GM21737 (cell line): Measurements from ENCODE around the gene CNBP.
"Not testable (repeated sequence)": the region's sequence is repeated elsewhere in the genome, so short reads cannot be mapped to it uniquely, and the experiment has no call there.

ENCODE experiments used
- ATAC-seq: cut with Tn5 transposase; IDR thresholded peaks from one replicate; pipeline ENCODE4 v1.9.1; 2021; ENCODE audit warnings: mild to moderate bottlenecking, moderate library complexity; ENCODE audit not compliant: unreplicated experiment

Gene CNBP

DNA sequence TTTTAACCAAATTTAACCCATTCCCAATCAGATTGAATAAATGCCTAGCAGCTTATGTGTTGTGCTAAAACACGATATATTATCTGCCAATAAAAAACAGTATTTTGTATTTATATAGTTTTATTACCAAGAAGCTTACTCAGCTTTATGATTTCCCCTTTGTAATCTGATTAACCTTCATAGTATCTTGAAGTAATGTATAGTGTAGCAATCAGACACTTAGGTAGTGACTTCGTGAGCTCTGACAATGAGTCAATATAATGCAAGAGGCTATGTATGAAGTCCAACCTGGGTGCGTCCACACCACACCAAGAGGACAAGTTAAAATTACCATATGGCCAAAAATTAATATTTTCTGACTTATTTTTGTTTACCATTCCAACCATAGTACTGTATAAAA is 2.1 kb upstream of the CNBP start:
- no peak for ATAC-seq

DNA sequence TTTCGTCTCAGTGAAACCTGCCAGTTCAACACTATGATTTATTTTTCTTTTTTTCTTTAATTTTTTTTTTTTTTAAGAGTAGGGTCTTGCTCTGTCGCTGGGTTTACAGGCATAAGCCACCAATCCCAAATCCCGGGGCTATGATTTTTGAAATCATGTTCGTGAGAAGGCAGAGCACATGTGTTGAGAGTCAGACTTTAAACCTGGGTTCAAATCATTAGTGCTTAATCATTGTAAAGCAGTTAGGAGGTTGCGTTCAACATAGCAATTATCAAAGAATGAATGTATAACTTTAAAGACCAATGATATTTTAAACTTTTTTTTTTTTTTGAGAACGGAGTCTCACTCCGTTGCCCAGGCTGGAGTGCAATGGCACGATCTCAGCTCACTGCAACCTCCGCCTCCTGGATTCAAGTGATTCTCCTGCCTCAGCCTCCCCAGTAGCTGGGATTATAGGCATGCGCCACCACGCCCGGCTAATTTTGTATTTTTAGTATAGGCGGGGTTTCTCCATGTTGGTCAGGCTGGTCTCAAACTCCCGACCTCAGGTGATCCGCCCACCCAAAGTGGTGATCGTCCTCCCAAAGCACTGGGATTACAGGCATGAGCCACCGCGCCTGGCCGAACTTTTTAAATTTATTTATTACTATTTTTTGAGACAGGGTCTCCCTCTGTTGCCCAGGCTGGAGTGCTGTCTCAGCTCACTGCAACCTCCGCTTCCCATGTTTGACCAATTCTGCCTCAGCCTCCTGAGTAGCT is 1.3 kb upstream of the CNBP start:
- ATAC-seq, result not testable (repeated sequence)

GRCh38 chr3:129184396-129184657 is 631 bp upstream of the CNBP start:
- ATAC-seq, result peak; percentile 3

DNA sequence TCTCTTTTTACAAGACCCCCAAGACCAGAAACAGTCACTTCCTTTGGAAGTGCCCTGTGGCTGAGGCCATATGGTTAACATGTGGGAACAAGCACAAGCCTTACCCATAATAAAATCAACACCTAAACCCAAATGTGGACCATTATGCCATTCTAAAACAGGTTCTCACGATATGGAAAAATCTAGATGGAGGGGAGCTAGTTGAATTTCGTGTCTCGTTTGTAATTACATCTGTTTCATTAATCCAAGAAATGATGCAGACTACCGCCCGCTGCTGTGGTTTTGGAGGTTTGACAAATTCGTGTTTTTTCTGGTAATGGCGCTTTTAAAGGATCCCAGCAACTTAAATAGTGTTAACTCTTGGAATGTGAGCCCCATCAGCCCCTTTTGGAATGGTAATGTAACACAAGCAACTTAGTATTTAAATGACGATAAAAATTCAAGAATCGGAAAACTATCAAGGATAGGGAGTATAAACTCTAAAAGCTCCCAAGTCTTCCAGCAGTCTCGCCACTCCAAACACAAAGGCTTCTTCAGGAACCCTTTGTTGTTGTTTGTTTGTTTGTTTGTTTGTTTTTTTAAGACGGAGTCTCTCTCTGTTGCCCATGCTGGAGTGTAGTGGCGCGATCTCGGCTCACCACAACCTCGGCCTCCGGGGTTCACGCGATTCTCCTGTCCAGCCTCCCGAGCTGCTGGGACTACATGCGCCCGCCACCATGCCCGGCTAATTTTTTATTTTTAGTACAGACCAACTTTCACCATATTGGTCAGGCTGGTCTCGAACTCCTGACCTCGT is 1.1 kb downstream of the CNBP start:
- no peak for ATAC-seq

DNA sequence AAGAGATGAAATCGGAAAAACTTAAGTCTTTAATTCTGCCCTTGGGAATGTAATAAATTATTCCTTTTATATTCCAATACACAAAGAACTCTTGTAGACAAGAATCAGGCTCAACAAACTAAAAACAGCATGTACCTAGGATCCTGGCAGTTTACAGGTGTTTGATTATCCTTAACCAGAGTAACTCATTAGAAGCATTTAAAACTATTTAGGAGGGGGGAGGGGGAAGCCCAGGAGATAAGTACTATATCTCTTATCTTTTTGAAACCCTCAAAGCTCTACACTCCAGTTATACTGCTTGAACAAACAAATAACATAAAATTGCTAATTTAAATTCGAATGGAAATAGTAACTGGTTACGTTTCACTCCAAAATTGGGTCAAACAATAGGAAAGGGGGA is 1.9 kb downstream of the CNBP start:
- ATAC-seq, result no peak

GRCh38 chr3:129180461-129180860 is 3.2 kb downstream of the CNBP start:
- ATAC-seq, result no peak

DNA sequence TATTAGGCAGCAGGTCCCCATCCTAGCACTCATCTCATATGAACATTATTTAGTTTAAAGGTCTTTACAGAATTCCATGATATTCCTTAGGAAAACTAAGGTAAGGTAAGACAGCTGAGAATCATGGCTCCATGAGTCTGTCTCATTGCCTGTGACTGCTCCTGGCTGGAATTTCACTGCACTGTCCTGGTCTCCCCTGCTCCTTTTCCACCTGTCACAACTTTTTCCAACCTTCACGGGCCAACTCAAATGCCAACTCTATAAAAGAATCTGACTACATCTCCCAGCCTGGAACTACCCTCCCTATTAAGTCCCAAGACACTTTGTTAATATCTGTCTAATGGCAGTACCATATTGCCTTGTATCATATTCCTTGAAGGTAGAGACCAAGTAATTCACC is 7.6 kb downstream of the CNBP start:
- no peak for ATAC-seq

- ATAC-seq, result no peak
Measured at GRCh38 chr3:129173725-129174124, 10.0 kb downstream of the CNBP start.

DNA sequence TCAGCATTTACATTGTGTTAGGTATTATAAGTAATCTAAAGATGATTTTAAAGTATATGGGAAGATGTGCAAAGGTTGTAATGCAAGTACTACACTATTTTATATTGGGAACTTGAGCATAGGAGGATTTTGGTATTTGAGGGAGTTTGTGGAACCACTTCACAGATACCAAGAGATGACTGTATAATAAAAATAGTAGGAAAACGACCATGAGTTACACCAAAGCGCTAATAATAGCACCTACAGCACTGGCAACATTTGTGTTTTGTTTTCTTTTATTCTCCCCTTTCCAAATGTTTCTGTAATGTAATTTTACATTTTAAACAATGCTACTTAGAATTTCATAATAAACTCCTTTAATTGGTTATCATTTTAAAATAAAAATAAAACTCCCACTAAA is 10.5 kb downstream of the CNBP start:
- no peak for ATAC-seq

DNA sequence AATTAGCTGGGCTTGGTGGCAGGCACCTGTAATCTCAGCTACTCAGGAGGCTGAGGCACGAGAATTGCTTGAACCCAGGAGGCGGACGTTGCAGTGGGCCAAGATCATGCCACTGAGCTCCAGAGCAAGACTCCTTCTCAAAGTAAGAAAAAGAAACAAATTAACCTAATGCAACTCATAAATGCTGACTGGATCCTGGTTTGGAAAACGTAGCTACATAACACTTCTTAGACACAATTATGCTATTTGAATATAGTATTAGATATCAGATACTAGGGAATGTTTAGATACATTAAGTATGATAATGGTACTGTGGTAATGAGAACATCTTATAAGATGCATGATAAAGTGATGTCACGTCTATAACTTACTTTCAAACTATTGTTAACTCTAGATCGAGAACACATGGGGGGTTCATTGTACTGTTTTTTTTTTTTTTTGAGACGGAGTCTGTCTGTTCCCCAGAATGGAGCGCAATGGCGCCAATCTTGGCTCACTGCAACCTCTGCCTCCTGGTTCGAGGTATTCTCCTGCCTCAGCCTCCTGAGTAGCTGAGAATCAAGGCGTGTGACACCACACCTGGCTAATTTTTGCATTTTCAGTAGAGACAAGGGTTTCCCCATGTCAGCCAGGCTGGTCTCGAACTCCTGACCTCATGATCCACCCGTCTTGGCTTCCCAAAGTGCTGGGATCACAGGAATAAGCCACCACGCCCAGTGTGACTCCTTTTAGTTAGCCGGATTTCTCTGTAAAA is 16.9 kb downstream of the CNBP start:
- ATAC-seq, result no peak

DNA sequence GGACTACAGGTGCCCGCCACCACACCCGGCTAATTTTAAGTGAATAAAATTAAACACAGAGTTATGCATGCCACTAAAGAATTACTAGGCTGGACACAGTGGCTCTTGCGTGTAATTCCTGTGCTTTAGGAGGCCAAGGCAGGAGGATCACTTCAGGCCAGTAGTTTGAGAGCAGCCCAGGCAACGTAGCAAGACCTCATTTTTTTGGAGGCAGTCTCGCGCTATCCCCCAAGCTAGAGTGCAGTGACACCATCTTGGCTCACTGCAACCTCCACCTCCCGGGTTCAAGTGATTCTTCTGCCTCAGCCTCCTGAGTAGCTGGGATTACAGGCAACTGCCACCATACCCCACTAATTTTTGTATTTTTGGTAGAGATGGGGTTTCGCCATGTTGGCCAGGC is 18.1 kb downstream of the CNBP start:
- not testable (repeated sequence) for ATAC-seq

DNA sequence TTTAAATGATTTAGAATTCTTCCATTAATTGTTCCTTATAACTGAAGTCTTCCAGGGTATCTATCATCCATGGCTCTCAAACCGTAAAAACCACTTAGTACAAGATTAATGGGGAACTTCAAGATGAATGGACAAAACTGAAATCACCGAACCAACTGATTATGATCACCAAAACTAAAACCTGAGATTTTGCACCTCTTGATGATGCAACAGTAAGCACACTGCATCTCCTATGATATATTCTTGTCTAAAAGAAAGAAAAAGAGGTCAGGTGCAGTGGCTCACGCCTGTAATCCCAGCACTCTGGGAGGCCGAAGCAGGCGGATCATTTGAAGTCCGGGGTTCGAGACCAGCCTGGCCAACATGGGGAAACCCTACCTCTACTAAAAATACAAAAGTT is 19.2 kb downstream of the CNBP start:
- no peak for ATAC-seq

DNA sequence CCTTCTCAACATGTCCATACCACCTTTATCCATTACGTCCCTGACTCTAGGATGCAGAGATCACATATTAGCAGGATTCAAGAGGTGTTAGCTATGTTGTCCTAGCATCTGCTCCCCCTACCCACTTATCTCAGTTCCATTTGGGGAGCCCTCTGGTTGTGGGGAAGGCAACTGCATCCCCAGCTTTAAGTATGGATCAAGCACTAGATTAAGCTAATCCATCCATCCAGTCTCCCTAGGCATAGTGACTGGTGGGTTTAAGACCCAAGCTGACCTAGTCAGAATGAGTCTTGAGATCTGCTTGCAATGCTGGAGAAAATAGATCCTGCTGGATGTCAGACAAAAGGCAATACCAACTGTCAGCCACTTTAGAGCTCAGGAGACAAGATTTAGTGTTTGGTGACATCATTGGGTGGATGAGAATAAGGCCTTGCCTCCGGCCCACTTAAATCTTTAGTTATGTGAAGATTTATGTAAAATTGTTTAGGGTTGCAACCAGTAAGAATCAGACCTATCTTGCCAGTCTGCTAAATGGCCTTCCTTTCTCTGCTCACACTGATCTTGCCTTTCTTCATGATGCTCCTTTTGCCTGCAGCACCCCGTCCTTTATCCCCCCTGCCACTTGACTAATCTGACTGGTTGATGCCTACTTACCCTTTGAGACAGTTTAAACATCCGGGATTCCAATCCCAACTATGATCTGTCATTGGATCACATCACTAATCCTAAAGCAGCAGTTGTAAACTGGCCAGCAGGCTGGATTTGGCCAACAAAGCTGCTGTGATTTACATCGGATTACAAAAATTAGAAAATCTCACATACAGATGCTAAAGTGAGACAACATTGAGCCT is 20.7 kb downstream of the CNBP start:
- no peak for ATAC-seq

GRCh38 chr3:129161860-129162271 is 21.8 kb downstream of the CNBP start:
- peak; percentile 12 for ATAC-seq

DNA sequence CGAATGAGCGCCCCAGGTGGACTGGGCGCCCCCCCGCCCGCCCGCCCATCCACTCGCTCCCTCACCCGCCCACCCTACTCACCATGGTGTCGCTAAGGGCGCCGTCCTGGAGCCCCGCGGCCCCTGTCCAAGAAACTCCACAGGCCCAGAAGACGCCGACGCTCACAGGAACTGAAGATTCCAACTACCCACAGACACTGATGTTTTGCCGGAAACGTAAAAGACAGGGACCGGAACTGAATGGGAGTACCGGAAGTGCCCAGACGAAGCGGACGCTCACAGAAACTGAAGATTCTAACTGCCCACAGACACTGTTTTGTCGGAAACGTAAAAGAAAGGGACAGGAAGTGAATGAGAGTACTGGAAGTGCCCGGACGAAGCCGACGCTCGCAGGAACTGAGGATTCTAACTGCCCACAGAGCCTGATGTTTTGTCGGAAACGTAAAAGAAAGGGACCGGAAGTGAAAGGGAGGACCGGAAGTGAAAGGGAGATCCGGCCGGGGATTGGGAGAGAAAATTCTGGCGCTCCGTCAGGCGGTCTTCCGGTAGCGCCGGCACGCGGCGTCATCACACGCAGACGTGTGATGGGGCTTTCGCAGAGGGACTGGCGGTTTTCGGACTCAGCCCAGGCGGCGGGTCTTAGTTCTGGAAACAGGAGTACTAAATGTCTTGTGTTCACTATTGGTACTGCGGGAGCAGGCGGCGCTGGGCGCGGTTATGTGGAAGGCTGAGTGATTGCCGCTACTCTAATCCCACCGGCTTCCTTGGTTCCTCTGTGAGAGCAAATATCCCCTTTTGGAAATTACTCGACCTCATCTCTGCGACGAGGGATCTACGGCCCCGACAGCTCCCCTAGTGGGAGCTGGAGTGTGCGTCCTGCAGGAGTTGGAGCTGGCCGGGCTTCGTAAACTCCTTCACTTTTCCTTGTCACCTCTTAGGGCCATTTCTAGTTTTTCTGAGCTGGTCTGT is 22.5 kb downstream of the CNBP start, which contains the start of gene ISY1:
ISY1 (minus strand) TSS at position 173 of the 969 bp plus-strand sequence; CDS start at position 85, 88 bp downstream.
- peak; percentile 78 for ATAC-seq

DNA sequence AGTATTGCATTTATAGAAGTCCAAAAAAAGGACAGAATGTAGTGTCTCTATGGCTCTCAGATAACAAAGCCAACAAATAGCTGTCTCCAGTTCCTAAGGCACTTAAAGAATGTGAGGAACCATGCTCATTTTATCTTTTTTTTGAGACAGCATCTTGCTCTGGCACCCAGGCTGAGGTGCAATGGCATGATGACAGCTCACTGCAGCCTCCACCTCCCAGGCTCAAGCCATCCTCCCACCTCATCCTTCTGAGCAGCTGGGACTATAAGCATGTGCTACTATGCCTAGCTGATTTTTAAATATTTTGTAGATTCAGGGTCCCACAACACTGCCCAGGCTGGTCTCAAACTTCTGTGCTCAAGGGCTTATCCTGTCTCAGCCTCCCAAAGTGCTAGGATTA is 38.9 kb downstream of the CNBP start:
- no peak for ATAC-seq

- not testable (repeated sequence) for ATAC-seq
Measured at GRCh38 chr3:129141011-129141410, 42.7 kb downstream of the CNBP start.

DNA sequence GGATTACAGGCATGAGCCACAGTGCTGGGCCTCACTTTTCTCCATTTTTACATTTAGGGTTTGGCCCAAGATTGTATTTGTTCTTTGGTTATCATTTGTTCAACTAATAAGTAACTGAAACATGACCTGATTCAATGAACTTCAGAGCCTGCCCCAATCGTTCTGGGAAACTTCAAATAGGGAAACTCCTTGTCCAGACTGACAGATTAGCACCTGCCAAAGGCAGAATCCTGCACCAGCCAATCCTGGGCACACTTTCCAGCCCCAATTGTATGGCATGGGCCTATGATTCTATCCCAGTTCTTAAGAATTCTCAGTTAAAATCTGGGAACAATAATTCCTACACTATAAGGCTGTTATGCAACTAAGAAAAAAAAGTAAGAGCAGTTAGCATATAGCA is 43.8 kb downstream of the CNBP start:
- ATAC-seq, result no peak

DNA sequence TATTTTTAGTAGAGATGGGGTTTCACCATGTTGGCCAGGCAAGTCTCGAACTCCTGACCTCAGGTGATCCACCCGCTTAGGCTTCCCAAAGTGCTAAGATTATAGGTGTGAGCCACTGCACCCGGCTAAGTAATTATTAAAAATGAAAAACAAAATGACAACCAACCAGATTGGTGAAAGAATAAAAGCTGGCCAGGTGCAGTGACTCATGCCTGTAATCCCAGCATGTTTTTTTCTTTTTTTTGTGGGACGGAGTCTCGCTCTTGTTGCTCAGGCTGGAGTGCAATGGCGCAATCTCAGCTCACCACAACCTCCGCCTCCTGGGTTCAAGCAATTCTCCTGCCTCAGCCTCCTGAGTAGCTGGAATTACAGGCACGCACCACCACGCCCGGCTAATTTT is 47.4 kb downstream of the CNBP start:
- ATAC-seq, result not testable (repeated sequence)
